Stimulated activated CD4-positive, alpha-beta T cell treated with anti-CD3 and anti-CD28 coated beads, Interleukin-15, amount 100 ng/mL, for 24 hours (primary cell): Measurements from ENCODE around the gene SP2.
"Not testable (repeated sequence)": the region's sequence is repeated elsewhere in the genome, so short reads cannot be mapped to it uniquely, and the experiment has no call there.

Source experiments
- DNase-seq: peaks from one replicate; pipeline ENCODE4 v3.0.0-alpha.2; 2020

Gene SP2

GRCh38 chr17:47925678-47925988 is 29.6 kb downstream of the SP2 start:
- DNase-seq, result no peak

- no peak for DNase-seq
Observed at GRCh38 chr17:47927821-47928400, 31.9 kb downstream of the SP2 start.

- DNase-seq, result no peak
Observed at GRCh38 chr17:47928415-47928814, 32.4 kb downstream of the SP2 start.

- DNase-seq, result no peak
Observed at GRCh38 chr17:47929218-47930000, 33.4 kb downstream of the SP2 start.

- DNase-seq, result no peak
Observed at GRCh38 chr17:47931848-47932247, 35.8 kb downstream of the SP2 start.

- DNase-seq, result no peak
Observed at GRCh38 chr17:47934856-47935255, 38.8 kb downstream of the SP2 start.

- not testable (repeated sequence) for DNase-seq
Observed at GRCh38 chr17:47935468-47935867, 39.4 kb downstream of the SP2 start.

- no peak for DNase-seq
Observed at GRCh38 chr17:47935961-47936360, 39.9 kb downstream of the SP2 start.

GRCh38 chr17:47937941-47938340 is 41.9 kb downstream of the SP2 start:
- no peak for DNase-seq

- DNase-seq, result peak; percentile 98
Observed at GRCh38 chr17:47941246-47942095, 45.4 kb downstream of the SP2 start, which contains the start of gene PNPO. Gene PNPO (plus strand): TSS chr17:47941571. CDS start chr17:47941676, 105 bp downstream.

- DNase-seq, result peak; percentile 27
Observed at GRCh38 chr17:47942096-47942510, 46.1 kb downstream of the SP2 start.

- DNase-seq, result no peak
Observed at GRCh38 chr17:47942568-47942967, 46.5 kb downstream of the SP2 start.

- no peak for DNase-seq
Observed at GRCh38 chr17:47945080-47945479, 49.0 kb downstream of the SP2 start.

- no peak for DNase-seq
Observed at GRCh38 chr17:47945529-47946508, 49.8 kb downstream of the SP2 start.

- no peak for DNase-seq
Observed at GRCh38 chr17:47946516-47946915, 50.5 kb downstream of the SP2 start.

GRCh38 chr17:47946929-47947397 is 50.9 kb downstream of the SP2 start:
- DNase-seq, result peak; percentile 87

- DNase-seq, result no peak
Observed at GRCh38 chr17:47948706-47949196, 52.7 kb downstream of the SP2 start.

GRCh38 chr17:47949197-47949759 is 53.2 kb downstream of the SP2 start:
- peak; percentile 90 for DNase-seq

GRCh38 chr17:47949946-47950345 is 53.9 kb downstream of the SP2 start:
- DNase-seq, result no peak

- no peak for DNase-seq
Observed at GRCh38 chr17:47950448-47950847, 54.4 kb downstream of the SP2 start.

- no peak for DNase-seq
Observed at GRCh38 chr17:47952171-47953021, 56.4 kb downstream of the SP2 start.
